AG10803 (cell line): ENCODE measurements around the gene FKBP1A.

ENCODE experiments used
- DNase-seq: peaks from one replicate; pipeline ENCODE4 v3.0.0; 2010; ENCODE audit warnings: low read depth
- H3K4me3 ChIP-seq: 2 replicates; pipeline ENCODE4 v1.5.1; 2011; ENCODE audit warnings: mild to moderate bottlenecking, low read length, control low read depth
- TF ChIP-seq, protein P1 (sequence below): conservative IDR thresholded peaks from 2 replicates; pipeline ENCODE4 v1.5.1; 2011; ENCODE audit warnings: mild to moderate bottlenecking, low read length, control low read depth, inconsistent platforms

FKBP1A gene

DNA sequence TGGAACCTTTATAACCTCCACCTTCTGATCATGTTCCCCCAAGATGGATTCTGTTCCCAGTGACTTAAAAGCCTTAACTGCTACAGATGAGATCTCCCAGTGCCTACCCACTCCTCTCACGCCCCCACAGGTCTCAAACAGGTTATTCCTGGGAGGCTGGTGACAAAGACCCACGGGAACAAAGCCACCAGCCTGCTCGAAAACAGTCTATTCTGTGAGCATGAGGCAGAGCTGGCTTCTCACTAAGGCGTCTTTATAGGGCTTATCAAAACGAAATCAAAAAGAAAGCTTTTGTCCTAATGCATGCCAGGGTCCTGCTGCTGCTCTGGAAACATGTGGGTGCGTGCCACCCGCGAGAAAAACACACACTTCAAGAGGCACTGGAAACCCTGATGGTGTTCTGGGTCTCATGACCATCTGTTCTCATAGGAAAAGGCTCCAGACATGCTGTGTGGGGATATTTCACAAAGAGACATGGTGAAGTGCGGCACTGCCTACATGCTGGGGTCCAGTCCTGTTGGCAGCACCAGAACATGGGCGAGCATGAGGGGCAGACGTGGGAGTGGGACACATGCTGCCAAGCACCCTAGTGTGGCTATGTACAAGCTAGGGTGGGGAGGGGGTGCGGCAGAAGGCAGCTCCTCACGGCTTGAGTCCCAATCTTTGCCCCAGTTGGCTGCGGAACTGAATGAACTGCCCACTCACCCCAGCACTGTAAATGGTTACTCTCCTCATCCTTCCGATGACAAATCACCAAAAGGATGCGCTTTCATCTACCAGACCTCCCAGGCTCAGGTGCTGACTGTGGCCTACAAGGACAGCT is 2.1 kb downstream of the FKBP1A start:
- TF ChIP-seq, protein P1, sequence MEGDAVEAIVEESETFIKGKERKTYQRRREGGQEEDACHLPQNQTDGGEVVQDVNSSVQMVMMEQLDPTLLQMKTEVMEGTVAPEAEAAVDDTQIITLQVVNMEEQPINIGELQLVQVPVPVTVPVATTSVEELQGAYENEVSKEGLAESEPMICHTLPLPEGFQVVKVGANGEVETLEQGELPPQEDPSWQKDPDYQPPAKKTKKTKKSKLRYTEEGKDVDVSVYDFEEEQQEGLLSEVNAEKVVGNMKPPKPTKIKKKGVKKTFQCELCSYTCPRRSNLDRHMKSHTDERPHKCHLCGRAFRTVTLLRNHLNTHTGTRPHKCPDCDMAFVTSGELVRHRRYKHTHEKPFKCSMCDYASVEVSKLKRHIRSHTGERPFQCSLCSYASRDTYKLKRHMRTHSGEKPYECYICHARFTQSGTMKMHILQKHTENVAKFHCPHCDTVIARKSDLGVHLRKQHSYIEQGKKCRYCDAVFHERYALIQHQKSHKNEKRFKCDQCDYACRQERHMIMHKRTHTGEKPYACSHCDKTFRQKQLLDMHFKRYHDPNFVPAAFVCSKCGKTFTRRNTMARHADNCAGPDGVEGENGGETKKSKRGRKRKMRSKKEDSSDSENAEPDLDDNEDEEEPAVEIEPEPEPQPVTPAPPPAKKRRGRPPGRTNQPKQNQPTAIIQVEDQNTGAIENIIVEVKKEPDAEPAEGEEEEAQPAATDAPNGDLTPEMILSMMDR = no peak
- H3K4me3 ChIP-seq = peak overlapping the region; percentile 88
- DNase-seq = no peak

DNA sequence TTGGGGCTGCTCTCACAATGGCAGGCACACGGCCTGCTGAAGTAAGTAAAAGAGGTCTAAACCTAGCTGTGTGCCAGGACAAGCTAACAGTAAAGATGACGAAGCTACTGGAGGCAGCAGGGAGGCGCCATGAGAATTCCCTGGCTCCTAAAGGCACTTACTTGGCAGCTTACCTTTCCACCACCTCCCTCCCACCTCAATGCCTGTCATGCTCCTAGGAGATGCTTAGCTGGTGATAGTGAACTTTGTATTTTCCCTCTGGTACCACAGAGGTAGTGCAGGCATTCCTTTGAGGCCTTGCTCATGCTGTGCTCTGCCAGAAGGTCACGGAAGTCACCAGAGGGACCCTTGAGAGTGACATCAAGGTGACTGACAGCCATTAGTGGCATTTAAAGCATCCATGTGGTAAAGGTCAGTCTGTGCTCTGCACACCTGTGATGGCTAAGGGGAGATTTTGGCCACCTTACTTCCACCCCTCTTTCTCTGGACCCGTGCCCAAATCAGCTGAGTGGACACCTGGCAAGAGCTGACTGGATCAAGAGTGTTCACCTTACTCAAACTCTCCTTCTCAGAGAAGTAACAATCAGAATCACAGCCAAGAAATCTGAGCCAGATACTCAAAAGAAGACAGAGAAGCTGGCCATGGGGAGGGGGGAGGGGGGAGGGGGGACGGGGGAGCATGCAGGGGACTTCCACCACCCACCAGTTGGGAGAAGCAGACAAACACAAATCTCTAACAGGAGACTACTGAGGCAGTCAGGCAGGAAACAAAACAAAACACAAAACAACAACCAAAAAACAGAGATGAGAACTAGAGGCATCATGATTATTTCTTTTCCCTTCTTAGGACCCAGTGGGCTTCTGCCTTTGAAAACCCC is 2.9 kb downstream of the FKBP1A start:
- DNase-seq = no peak
- no peak overlapping the region for H3K4me3 ChIP-seq
- TF ChIP-seq, protein P1 = no peak

DNA sequence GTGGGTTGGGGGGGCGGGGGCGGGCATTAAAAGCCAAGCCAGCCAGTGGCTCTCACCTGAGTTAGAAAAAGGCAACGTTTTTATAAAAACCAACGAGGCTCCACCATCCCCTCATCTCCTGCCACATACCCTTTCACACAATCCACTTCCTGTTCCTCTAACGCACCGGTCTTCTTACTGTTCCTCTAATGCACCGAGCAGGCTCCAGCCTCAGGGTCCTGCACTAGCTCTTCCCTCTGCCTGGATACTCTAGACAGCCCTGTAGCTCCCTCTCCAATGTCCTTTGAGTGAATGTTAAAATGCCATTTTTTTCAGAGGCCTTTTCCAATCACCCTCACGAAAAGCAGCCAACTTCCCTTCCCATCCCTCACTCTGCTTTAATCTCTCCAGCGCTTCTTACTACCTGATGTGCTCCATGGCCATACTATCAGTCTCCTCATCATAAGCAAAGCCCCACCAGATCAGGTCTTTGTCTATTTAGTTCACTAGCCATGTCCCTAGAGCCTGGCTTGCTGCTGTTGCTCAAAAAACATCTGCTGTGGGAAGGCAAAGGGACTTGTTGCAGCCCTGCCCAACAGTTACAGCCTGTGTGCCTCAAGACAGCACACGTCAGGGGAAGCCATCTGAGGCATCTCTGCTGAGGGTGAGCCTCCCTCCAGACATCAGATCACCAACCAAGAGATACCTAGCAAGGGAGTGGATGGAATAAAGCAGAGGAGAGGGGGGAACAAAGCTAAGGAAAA is 3.9 kb downstream of the FKBP1A start:
- H3K4me3 ChIP-seq = no peak overlapping the region
- TF ChIP-seq, protein P1 = no peak
- peak; percentile 47 for DNase-seq

GRCh38 chr20:1388253-1388652 is 4.6 kb downstream of the FKBP1A start:
- H3K4me3 ChIP-seq = no peak overlapping the region
- no peak for DNase-seq
- TF ChIP-seq, protein P1 = no peak

DNA sequence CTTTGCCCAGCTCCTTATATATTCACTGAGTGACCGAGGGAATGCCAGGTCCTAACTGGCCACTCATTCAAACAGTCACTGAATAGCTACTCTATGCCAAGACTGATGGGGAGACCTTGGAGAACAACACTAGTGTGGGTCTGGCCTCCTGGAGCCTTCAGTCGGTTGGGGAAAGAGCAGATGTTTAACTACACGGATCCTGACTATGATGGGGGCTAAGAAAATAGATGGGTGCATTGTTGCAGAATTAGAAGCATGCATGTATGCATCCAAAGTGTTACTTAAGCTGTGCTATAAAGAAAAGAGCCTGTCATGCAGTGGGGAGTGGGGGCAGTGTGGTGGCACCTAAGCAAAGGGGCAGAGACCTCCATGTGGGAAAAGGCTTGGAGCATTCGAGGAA is 6.5 kb downstream of the FKBP1A start:
- no peak for DNase-seq
- TF ChIP-seq, protein P1 = no peak
- H3K4me3 ChIP-seq = no peak overlapping the region

DNA sequence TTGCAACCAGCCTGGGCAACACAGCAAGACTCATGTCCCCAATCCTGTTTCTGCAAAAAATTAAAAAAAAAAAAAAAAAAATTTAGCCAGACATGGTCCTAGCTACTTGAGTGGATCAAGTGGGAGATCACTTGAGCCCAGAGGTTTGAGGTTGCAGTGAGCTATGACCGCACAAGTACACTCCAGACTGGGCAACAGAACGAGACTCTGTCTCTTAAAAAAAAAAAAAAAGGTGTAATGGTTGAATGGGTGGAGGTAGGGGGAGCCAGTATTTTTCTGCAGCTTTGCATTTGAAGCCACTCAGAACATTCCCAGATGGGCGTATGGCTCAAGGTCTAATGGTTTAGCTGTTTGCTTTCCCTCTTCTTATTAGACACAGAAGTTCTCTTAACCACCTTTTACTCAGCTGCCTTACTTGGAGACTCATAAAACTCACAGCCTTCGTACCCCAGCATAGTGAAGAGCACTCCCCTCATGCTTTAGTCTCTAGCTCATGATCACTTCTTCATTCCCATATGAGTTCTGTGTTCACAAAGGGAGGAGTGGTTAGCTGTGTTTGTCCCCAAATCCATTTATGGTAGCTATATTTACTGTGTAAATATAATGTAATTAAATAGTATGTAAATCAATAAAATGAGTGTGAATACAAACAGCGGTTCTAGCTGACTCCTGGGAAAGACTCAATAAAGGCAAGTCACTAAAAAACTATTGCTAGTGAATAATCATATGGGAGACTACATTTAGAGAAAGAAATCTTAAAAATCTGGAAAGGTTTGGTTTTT is 9.0 kb downstream of the FKBP1A start:
- TF ChIP-seq, protein P1 = no peak
- no peak for DNase-seq

More for the DNA sequence above, 9.0 kb downstream of the FKBP1A start:
- H3K4me3 ChIP-seq = no peak overlapping the region
